ENCODE measurements around the gene VDR.

GRCh38 chr12:47949441-47950341 is 44.9 kb upstream of the VDR start:
- TF ChIP-seq CTCF (conservative IDR thresholded peaks at IDR 0.05 in 1 of 2, IDR thresholded peaks at IDR 0.05 in 1 of 2; ENCODE audit: low read depth in 1 of 2, low read length in 2 of 2): peak; percentile 89 to 91
- no peak for TF ChIP-seq EZH2 (IDR thresholded peaks at IDR 0.05; ENCODE audit: low read length, missing control alignments)
